H1 (cell line): ENCODE results near the gene MX1. TPM values are rescaled to one million over a fixed set of nuclear protein-coding genes. Genes with fewer than 3 reads are reported as not detected.

Experiments
- CTCF ChIA-PET: fragments of 300-600 bp; sonication (Branson Sonifier 250); formaldehyde crosslinking; loops from one replicate; lab custom pipeline; 2021; ENCODE audit not compliant: partially characterized antibody; lab: Charles Lee
- POLR2A ChIA-PET: fragments of 300-600 bp; sonication (Branson Sonifier 250); formaldehyde crosslinking; loops from one replicate; lab custom pipeline; 2021; ENCODE audit warnings: inconsistent platforms; ENCODE audit not compliant: partially characterized antibody; lab: Charles Lee
- DNase-seq, 2 experiments: peaks; one replicate each; pipeline versions ENCODE4 v3.0.0 to v3.0.0-alpha.2; 2010 to 2022; ENCODE audit warnings: low spot score in 2 of 2, low read depth in 1 of 2, mixed read lengths in 1 of 2
- FAIRE-seq: peaks from 2 replicates; lab custom pipeline; 2011; peaks lifted over from hg19 to GRCh38; lab: Jason Lieb, UNC
- H2AFZ ChIP-seq: 2 replicates; pipeline ENCODE4 v1.8.1; 2012; ENCODE audit warnings: low read length, inconsistent platforms
- H2AK5ac ChIP-seq: 2 replicates; pipeline ENCODE4 v1.6.1; 2013; ENCODE audit warnings: low read depth, low read length
- H2BK120ac ChIP-seq: replicated peaks from 2 replicates; pipeline ENCODE3; 2013; ENCODE audit warnings: low read depth, low read length, inconsistent platforms
- H2BK12ac ChIP-seq: 2 replicates; pipeline ENCODE4 v1.6.1; 2013; ENCODE audit warnings: low read depth, low read length
- H2BK15ac ChIP-seq: 2 replicates; pipeline ENCODE4 v1.6.1; 2013; ENCODE audit warnings: low read length
- H2BK20ac ChIP-seq: 2 replicates; pipeline ENCODE4 v1.6.1; 2013; ENCODE audit warnings: low read length
- H2BK5ac ChIP-seq: 2 replicates; pipeline ENCODE4 v1.6.1; 2013; ENCODE audit warnings: low read depth, low read length
- H3K14ac ChIP-seq: 2 replicates; pipeline ENCODE4 v1.6.1; 2013; ENCODE audit warnings: inconsistent platforms; ENCODE audit not compliant: insufficient read length
- H3K18ac ChIP-seq: 2 replicates; pipeline ENCODE4 v1.6.1; 2013; ENCODE audit warnings: low read length; ENCODE audit errors: extremely low read depth
- H3K23ac ChIP-seq: 2 replicates; pipeline ENCODE4 v1.6.1; 2013; ENCODE audit warnings: inconsistent platforms; ENCODE audit not compliant: insufficient read length
- H3K23me2 ChIP-seq: 2 replicates; pipeline ENCODE4 v1.6.1; 2013; ENCODE audit warnings: low read depth, low read length
- H3K27ac ChIP-seq: 2 replicates; pipeline ENCODE4 v1.6.1; 2011; ENCODE audit warnings: low read depth, low read length, inconsistent platforms
- H3K27me3 ChIP-seq, 4 experiments: replicated peaks in 1 of 4; 1 replicate in 1 of 4; 2 replicates in 3 of 4; pipeline versions ENCODE4 v1.6.1 to v1.8.1; 2011 to 2013; ENCODE audit warnings: low read length in 3 of 4, mild to moderate bottlenecking in 3 of 4, inconsistent platforms in 2 of 4, mixed read lengths in 2 of 4, moderate library complexity in 1 of 4; ENCODE audit not compliant: control insufficient read depth in 3 of 4, insufficient read depth in 3 of 4; ENCODE audit errors: extremely low read depth in 1 of 4
- H3K36me3 ChIP-seq, 4 experiments: 2 replicates each; pipeline versions ENCODE4 v1.6.1 to v1.8.1; 2011 to 2013; ENCODE audit warnings: mild to moderate bottlenecking in 4 of 4, low read length in 3 of 4, moderate library complexity in 2 of 4, control low read depth in 1 of 4, inconsistent platforms in 1 of 4; ENCODE audit not compliant: insufficient read depth in 4 of 4, control insufficient read depth in 2 of 4
- H3K4ac ChIP-seq: replicated peaks from 2 replicates; pipeline ENCODE3; 2013; ENCODE audit warnings: low read length, low read depth, mixed read lengths, inconsistent platforms; ENCODE audit not compliant: insufficient read length
- H3K4me1 ChIP-seq, 4 experiments: replicated peaks in 1 of 4; 1 replicate in 1 of 4; 2 replicates in 3 of 4; pipeline versions ENCODE4 v1.6.1 to v1.8.1; 2011 to 2013; ENCODE audit warnings: low read length in 3 of 4, inconsistent platforms in 2 of 4, mixed read lengths in 1 of 4; ENCODE audit not compliant: insufficient read depth in 4 of 4, control insufficient read depth in 3 of 4
- H3K4me2 ChIP-seq, 2 experiments: 2 replicates each; pipeline versions ENCODE4 v1.6.1 to v1.8.1; 2011 to 2013; ENCODE audit warnings: low read depth in 2 of 2, low read length in 2 of 2, control low read depth in 1 of 2, inconsistent platforms in 1 of 2, mild to moderate bottlenecking in 1 of 2; ENCODE audit not compliant: insufficient read depth in 1 of 2
- H3K4me3 ChIP-seq, 4 experiments: fragments of 200-600, 300-600 bp in 1 of 4; sonication (generic), shearing (Covaris generic), sonication (Bioruptor Twin) in 1 of 4; 2 replicates each; pipeline versions ENCODE4 v1.5.1 to v1.8.1; 2011 to 2016; ENCODE audit warnings: low read length in 4 of 4, low read depth in 3 of 4, control low read depth in 2 of 4, inconsistent platforms in 2 of 4, mild to moderate bottlenecking in 2 of 4, mixed read lengths in 1 of 4, moderate library complexity in 1 of 4; ENCODE audit not compliant: insufficient read depth in 2 of 4; ENCODE audit errors: extremely low read depth in 1 of 4
- H3K56ac ChIP-seq: replicated peaks from 2 replicates; pipeline ENCODE3; 2013; ENCODE audit warnings: low read depth, mild to moderate bottlenecking, mixed read lengths, low read length, inconsistent platforms; ENCODE audit not compliant: insufficient read length
- H3K79me1 ChIP-seq: 2 replicates; pipeline ENCODE4 v1.6.1; 2013; ENCODE audit warnings: low read depth, low read length, control low read depth
- H3K79me2 ChIP-seq, 2 experiments: 2 replicates each; pipeline versions ENCODE4 v1.6.1 to v1.8.1; 2012 to 2013; ENCODE audit warnings: low read length in 2 of 2, mild to moderate bottlenecking in 2 of 2, inconsistent platforms in 1 of 2; ENCODE audit not compliant: insufficient read depth in 2 of 2, control insufficient read depth in 1 of 2
- H3K9ac ChIP-seq, 4 experiments: replicated peaks in 1 of 4; 1 replicate in 1 of 4; 2 replicates in 3 of 4; pipeline versions ENCODE4 v1.6.1 to v1.8.1; 2011 to 2013; ENCODE audit warnings: low read depth in 3 of 4, low read length in 3 of 4, control low read depth in 2 of 4, mild to moderate bottlenecking in 2 of 4, moderate library complexity in 2 of 4, inconsistent platforms in 1 of 4; ENCODE audit errors: extremely low read depth in 1 of 4
- H3K9me3 ChIP-seq, 2 experiments: 2 replicates each; pipeline versions ENCODE4 v1.6.1 to v1.8.1; 2012 to 2013; ENCODE audit warnings: mild to moderate bottlenecking in 2 of 2, moderate library complexity in 2 of 2, control low read depth in 1 of 2, inconsistent platforms in 1 of 2, low read depth in 1 of 2, low read length in 1 of 2, mixed read lengths in 1 of 2; ENCODE audit not compliant: insufficient read depth in 2 of 2
- H4K20me1 ChIP-seq, 2 experiments: replicated peaks in 1 of 2; 2 replicates each; pipeline versions ENCODE3 to v1.8.1; 2011 to 2013; ENCODE audit warnings: inconsistent platforms in 2 of 2, low read length in 2 of 2, mild to moderate bottlenecking in 1 of 2; ENCODE audit not compliant: insufficient read depth in 2 of 2, control insufficient read depth in 1 of 2
- H4K5ac ChIP-seq: 2 replicates; pipeline ENCODE4 v1.6.1; 2013; ENCODE audit warnings: low read length, low read depth, mixed read lengths, inconsistent platforms; ENCODE audit not compliant: insufficient read length
- H4K8ac ChIP-seq: 2 replicates; pipeline ENCODE4 v1.8.0; 2013; ENCODE audit warnings: mild to moderate bottlenecking, moderate library complexity, low read length, inconsistent platforms; ENCODE audit not compliant: insufficient read depth; ENCODE audit errors: extremely low read depth
- H4K91ac ChIP-seq: replicated peaks from 2 replicates; pipeline ENCODE3; 2013; ENCODE audit warnings: low read length, mixed read lengths, inconsistent platforms; ENCODE audit not compliant: insufficient read length
- ATF2 ChIP-seq: IDR thresholded peaks from 2 replicates; pipeline ENCODE4 v1.6.1; 2012; ENCODE audit warnings: low read length, inconsistent platforms
- ATF3 ChIP-seq: IDR thresholded peaks from 2 replicates; pipeline ENCODE4 v1.6.1; 2011; ENCODE audit warnings: low read depth, mild to moderate bottlenecking, low read length; ENCODE audit not compliant: insufficient read depth
- CHD1 ChIP-seq: IDR thresholded peaks from 2 replicates; pipeline ENCODE4 v1.6.1; 2012; ENCODE audit warnings: low read depth, low read length, improper control_type of control experiment
- EGR1 ChIP-seq: IDR thresholded peaks from 2 replicates; pipeline ENCODE4 v1.6.1; 2011; ENCODE audit warnings: low read depth, low read length, borderline replicate concordance
- EZH2 ChIP-seq: fragments of 200-600 bp; sonication (generic); IDR thresholded peaks from 2 replicates; pipeline ENCODE4 v1.7.1; 2012; ENCODE audit warnings: low read depth, mild to moderate bottlenecking, moderate library complexity, low read length, inconsistent platforms; ENCODE audit not compliant: severe bottlenecking
- HDAC6 ChIP-seq: IDR thresholded peaks from one replicate; pipeline ENCODE4 v1.7.1; 2012; ENCODE audit warnings: low read depth, mild to moderate bottlenecking, inconsistent platforms, low read length, moderate library complexity
- KDM5A ChIP-seq: fragments of 200-600 bp; IDR thresholded peaks from 2 replicates; pipeline ENCODE4 v1.7.1; 2012; ENCODE audit warnings: mild to moderate bottlenecking, low read length, inconsistent platforms, mixed read lengths
- PHF8 ChIP-seq: fragments of 200-600 bp; sonication (generic); conservative IDR thresholded peaks from 2 replicates; pipeline ENCODE4 v1.7.1; 2012; ENCODE audit warnings: low read depth, mild to moderate bottlenecking, inconsistent platforms, low read length, moderate library complexity
- SIRT6 ChIP-seq: IDR thresholded peaks from one replicate; pipeline ENCODE4 v1.7.1; 2012; ENCODE audit warnings: low read length, inconsistent platforms
- ZNF274 ChIP-seq: IDR thresholded peaks from 2 replicates; pipeline ENCODE4 v1.7.0; 2012; ENCODE audit warnings: low read length, borderline replicate concordance; ENCODE audit errors: extremely low read depth
- WGBS, 2 experiments: shearing (Covaris generic) in 1 of 2; methylation state at CpG; one replicate each; pipeline versions ENCODE4 v1.1.6 to v1.1.7; 2013 to 2015; ENCODE audit warnings: low lambda C conversion rate in 2 of 2, mixed read lengths in 2 of 2, inconsistent platforms in 1 of 2, low coverage in 1 of 2, missing lambda C conversion rate in 1 of 2; ENCODE audit not compliant: insufficient replicate concordance in 2 of 2, insufficient coverage in 1 of 2, insufficient read length in 1 of 2; ENCODE audit errors: extremely low coverage in 1 of 2, missing lambda C conversion rate in 1 of 2; 5-methylcytosine and 5-hydroxymethylcytosine counted together
- polyA plus RNA-seq, 7 experiments: library from polyadenylated mRNA; depleted of rRNA in 3 of 7; stranded (reverse) in 5 of 7; unstranded in 2 of 7; fragments of >200 nt in 5 of 7; fragments of 200-250 nt in 2 of 7; gene quantifications; 1 replicate in 5 of 7; 2 replicates in 1 of 7; 4 replicates in 1 of 7; pipeline versions ENCODE4 v1.2.1 to v1.2.3, GENCODE V29; 2011 to 2013; ENCODE audit warnings: missing spikeins in 2 of 7, mixed read lengths in 2 of 7
- total RNA-seq: library from RNA; stranded (reverse); fragmentation: NEBNext Ultra II Directional; extraction: Animal tissue kit (Norgen Biotek cat#: 25700); gene quantifications from 2 replicates; pipeline ENCODE4 v1.2.1, GENCODE V29; 2021

MX1 gene
- total and polyA plus RNA-seq, 2 of the 8 experiments (the other 6 are each of a cell fraction or from before 2014, with no cell fraction given), result 3.8 to 5.7 TPM

- Histone ChIP-seq H4K8ac (no peak overlapping the region), H2AK5ac (no peak overlapping the region), H2BK120ac (no peak overlapping the region), H3K4me1 (peaks cover 0 to 3% (median 0%) of the 10 kb centered on the region in 4 experiments; a peak in 3 of 7 replicates), H2BK5ac (no peak overlapping the region), H3K4ac (no peak overlapping the region), H3K14ac (no peak overlapping the region), H3K23ac (no peak overlapping the region), H3K79me2 (no peaks in the 10 kb centered on the region), H4K20me1 (no peaks in the 10 kb centered on the region), H2AFZ (no peak overlapping the region), H3K18ac (no peak overlapping the region), H3K9ac (no peak overlapping the region), H3K27me3 (no peaks in the 10 kb centered on the region), H3K56ac (no peak overlapping the region), H4K91ac (no peak overlapping the region), H2BK20ac (no peak overlapping the region), H3K4me3 (no peak overlapping the region), H3K4me2 (no peak overlapping the region), H3K9me3 (peaks cover 9 to 12% of the 10 kb centered on the region in 2 experiments), H2BK15ac (no peak overlapping the region), H2BK12ac (no peak overlapping the region), H3K36me3 (peaks cover 4 to 28% (median 15%) of the 10 kb centered on the region in 4 experiments; a peak in 7 of 8 replicates), H4K5ac (no peak overlapping the region), H3K23me2 (no peaks in the 10 kb centered on the region), H3K79me1 (no peaks in the 10 kb centered on the region), H3K27ac (no peak overlapping the region)
- ChIA-PET POLR2A (interaction anchor here (0.8 to 1.6 kb wide), 4 partner anchors 10 to 107 kb away, joined by 3 to 4 read pairs (median 4); no protein-coding TSS in a partner anchor), CTCF (no interaction called here)
- WGBS, 2 experiments, result 87% methylated on average over 22 of the region's 23 CpGs; no CpG with 5 or more reads in 1 of the 2 experiments
- DNase-seq (no peak), FAIRE-seq (no peak)
- TF ChIP-seq EZH2, result no peak
- no peak for TF ChIP-seq HDAC6
- no peak for TF ChIP-seq ATF3
- no peak for TF ChIP-seq ATF2
- TF ChIP-seq SIRT6, result no peak
- no peak for TF ChIP-seq CHD1
- TF ChIP-seq ZNF274, result no peak
- no peak for TF ChIP-seq PHF8
- TF ChIP-seq EGR1, result no peak
- no peak for TF ChIP-seq KDM5A
Measured at GRCh38 chr21:41466024-41466820, 40.2 kb downstream of the MX1 start.
